Measurements from ENCODE around the gene ARHGAP24.
"Not testable (repeated sequence)": the region's sequence is repeated elsewhere in the genome, so short reads cannot be mapped to it uniquely, and the experiment has no call there.

Gene ARHGAP24

DNA sequence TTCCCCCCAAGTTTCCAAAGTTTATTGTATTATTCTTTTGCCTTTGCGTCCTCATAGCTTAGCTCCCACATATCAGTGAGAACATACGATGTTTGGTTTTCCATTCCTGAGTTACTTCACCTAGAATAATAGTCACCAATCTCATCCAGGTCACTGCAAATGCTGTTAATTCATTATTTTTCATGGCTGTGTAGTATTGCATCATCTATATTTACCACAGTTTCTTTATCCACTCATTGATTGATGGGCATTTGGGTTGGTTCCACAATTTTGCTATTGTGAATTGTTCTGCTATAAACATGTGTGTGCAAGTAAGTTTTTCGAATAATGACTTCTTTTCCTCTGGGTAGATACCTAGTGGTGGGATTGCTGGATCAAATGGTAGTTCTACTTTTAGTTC is 43.6 kb downstream of the ARHGAP24 start:
- not testable (repeated sequence) for DNase-seq (ENCODE audit: low read depth)

DNA sequence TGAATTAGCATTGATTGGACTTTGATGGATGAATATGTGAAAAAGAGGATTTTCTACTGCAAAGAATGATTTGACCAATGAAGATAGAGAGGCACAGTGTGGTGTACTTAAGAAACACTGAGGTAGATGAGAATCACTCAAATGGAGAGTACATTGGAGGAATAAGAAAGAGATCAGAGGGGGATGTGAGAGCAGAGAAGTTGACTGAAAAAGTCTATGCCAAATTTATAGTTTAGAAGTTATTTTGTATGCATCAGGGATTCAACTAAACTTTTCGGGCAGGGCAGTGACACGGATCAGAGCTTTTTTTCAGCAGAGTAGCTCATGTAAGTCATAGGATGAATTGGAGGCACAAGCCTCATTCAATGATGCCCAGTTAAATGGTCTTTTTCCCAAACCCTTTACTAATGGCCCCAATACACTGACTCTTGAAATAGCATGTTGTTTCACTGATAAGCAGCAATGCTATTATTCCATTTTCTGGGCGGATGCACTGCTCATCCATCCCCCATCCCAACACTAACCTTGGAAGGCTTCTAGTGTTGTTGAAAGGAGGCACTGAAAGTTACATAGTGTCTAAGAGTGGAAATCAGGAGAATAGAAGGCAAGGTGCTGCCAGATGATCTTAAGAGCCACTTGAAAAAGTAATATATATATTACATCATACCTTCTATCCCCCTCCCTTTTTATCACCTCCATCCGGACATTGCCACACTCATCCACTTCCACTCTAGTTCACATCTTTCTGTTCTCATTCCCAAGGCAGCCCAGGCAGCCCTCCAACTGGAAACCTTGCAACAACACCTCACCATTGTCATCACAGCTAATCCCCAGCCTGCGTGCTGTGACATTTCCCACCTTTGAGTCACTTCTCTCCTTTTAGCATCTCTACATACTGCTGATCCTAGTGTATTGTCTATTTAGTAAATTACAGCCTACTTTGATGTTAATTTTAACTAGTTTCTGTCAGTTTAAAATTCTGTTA is 46.1 kb downstream of the ARHGAP24 start:
- no peak for DNase-seq (ENCODE audit: low read depth)

DNA sequence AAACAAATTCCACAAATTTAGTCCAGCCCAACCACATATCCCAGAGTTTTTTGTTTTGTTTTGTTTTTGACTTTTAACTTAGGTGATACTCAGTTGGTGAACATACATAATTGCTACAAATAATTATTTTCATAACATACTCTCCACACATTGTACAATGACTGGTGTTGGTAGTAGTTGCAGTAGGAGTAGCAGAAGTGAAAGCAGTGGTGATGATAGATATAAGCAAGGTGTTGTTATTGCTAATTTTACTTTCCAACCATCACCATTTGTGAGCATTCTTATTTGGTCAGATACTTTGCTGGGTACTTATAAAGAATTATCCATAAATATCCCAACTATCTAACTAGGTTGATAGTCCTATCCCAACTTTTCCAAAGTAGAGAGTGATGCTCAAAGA is 47.3 kb downstream of the ARHGAP24 start:
- DNase-seq (ENCODE audit: low read depth): no peak

GRCh38 chr4:85522836-85523235 is 47.9 kb downstream of the ARHGAP24 start:
- DNase-seq (ENCODE audit: low read depth): no peak

DNA sequence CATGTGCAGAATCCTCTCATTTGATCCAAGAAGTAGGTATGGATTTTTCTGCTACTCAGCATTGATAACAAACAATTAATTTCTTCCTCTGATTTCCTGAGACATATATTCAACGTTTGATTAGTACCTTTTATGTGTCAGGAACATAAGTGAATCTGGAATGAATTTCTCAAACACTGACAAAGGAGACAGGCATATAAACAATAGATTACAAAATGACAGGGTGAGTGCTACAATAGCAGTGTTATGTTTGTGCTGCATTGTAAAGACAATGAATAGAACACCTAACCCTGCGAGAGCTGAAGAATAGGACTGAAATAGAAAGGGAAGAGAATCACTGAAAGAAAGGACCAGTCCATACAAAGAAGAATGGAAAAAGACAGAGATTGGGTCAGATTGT is 52.9 kb downstream of the ARHGAP24 start:
- DNase-seq (ENCODE audit: low read depth): no peak

GRCh38 chr4:85531560-85532341 is 56.8 kb downstream of the ARHGAP24 start:
- DNase-seq (ENCODE audit: low read depth): no peak

DNA sequence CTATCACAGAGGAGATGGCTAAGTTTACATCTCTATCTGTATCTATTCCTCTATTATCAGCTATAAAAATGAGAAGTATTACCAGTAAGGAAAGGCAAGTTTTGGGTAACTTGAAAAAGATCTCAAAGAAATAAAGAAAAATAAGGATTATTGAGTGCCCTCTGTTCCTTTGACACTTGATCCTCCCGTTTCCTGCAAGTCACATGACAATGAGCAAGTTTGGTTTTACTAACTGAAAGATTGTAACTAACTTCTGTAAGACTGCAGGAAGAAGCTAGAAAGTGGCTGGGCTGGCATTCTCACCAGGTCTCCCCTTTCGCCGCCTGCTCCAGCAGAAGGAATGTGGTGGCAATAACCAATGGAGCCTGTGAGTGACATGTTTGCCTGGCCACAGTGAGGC is 59.2 kb downstream of the ARHGAP24 start:
- DNase-seq (ENCODE audit: low read depth): no peak

DNA sequence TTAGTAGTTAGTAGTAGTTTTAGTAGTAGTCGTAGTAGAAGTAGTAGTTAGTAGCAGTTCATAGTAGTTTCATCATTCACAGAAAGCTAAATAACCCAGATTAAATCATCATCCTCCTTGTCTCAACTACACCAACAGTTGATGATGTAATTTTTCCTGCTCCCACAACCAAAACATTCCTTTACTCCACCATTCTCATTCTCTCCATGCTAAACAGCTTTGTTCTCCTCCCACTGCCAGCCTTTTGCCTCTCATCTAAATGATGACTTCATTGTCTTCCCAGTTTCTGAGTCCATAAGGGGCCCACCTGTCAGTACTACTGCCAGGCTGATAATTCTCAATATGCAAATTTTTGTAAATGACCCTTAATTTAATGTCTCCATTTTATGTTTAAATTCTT is 68.9 kb downstream of the ARHGAP24 start:
- DNase-seq (ENCODE audit: low read depth): no peak

DNA sequence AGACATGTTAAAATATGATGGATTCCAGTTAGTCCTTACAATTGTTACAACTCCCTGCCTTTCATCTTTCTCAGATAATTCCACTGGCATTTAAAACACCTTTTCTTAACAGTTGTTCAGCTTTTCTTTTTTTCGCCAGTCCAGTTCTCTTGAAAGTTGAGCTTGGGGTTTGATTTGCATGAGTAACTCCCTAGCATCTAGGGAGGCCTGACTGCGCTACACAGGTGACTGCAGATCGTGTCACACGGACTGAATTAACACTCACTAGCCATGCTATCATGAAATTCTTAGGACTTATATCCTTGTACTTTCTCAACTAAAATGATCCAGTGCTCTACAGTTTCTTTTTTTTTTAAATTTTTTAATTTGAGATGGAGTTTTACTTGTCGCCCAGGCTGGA is 69.8 kb downstream of the ARHGAP24 start:
- no peak for DNase-seq (ENCODE audit: low read depth)

DNA sequence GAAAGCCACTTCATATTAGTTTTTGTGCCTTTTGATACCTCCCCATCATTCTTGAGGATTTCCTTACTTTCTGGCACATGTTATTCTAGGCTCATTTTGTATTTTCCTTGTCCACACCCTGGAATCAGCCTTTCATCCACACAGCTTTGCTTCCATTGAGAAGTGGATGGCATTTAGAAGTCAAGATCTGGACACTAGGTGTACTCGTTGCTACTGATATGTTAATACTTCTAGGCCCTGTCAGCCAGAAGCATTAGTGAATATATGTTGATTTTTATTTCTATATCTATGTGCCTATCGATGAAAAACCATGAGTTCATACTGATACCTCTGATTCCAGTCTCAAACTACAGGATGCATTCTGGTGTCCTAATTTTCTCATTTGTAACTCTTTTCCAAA is 73.2 kb downstream of the ARHGAP24 start:
- DNase-seq (ENCODE audit: low read depth): no peak

DNA sequence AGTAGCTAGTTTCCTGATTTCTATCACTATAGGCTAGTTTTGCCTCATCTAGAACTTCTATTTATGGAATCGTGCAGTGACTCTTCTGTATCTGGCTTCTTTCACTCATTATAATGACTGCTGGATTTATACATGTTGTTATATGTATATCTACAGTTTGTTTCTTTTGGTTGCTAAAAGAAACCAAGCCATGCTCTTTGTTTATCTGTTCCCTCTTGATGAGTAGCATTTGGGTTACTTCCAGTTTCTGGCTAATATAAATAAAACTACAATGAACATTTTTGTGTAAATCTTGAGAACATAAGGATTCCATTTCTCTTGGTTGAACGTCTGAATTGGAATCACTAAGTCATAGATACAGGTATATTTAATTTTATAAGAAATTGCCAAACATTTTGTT is 73.9 kb downstream of the ARHGAP24 start:
- DNase-seq (ENCODE audit: low read depth): no peak

DNA sequence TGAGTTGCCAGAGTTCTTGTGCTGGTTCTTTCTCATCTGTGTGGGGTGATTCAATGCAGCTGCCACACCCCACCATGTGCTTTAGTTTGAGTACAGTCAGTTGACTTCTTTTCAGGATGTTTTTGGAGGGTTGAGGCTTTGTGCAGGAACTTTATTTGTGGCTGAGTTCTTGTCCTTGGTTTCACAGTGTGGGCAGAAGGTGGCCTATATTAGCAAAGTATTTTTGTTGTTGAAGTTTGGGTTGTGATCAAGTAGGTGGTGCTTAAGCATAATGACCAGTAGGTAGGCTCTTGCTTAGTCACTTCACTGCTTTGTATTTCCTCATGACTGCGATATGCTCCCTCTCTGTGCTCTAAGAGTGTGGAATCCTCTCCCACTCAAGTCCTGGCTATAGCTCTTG is 80.3 kb downstream of the ARHGAP24 start:
- no peak for DNase-seq (ENCODE audit: low read depth)

DNA sequence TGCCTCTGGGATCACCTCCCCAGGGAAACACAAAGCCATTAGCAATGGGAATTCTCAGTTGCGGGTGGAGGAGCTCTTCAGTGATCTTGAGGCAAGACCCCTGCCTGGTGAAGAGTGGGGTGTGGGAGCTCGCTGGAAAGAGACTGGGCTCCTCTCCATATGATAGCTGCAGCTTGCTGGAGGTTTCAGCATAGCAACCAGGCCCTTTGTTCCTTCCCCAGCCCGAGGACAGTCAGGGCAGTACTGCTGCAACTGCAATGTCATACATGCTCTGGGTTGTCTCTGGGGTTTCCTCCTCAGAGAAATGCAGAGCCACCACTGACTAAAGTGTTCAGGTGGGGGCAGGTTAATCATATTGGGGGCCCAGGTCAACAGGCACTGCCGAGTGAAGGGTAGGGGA is 81.3 kb downstream of the ARHGAP24 start:
- no peak for DNase-seq (ENCODE audit: low read depth)

GRCh38 chr4:85557016-85557901 is 82.3 kb downstream of the ARHGAP24 start:
- no peak for DNase-seq (ENCODE audit: low read depth)

DNA sequence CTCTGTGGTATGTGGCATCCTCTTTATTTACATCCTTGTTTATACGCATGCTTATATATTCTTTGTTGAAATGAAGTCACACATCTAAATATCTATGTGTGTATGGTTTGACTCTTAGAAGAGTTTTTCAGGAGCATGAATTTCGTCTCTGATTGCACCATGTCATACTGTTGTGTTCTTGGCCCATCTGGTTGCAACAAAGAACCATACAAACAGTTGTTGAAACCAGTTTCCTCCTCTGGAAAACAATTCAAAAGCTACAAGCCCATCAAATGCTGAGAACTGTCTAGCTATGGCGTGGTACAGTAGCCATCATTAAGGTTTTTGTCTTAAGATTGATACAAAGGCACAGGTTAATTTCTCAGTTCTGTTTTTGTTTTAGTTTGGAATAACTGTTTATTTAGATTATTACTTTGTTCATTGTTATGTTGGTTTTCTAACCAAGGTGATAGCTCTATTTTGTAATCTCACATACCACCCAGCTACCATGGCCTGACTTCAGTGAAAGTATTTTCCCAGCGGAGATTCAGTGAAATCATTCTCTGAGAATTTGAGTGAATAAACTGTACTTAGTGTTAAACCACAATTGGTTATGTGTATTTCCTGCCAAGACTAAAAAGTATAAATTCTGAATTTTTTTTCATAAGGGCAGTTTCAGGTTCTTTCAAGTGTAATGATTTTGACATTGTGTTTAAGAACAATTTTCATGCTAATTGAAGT is 91.0 kb downstream of the ARHGAP24 start:
- DNase-seq (ENCODE audit: low read depth): no peak

GRCh38 chr4:85569730-85570299 is 94.9 kb downstream of the ARHGAP24 start:
- DNase-seq (ENCODE audit: low read depth): no peak

DNA sequence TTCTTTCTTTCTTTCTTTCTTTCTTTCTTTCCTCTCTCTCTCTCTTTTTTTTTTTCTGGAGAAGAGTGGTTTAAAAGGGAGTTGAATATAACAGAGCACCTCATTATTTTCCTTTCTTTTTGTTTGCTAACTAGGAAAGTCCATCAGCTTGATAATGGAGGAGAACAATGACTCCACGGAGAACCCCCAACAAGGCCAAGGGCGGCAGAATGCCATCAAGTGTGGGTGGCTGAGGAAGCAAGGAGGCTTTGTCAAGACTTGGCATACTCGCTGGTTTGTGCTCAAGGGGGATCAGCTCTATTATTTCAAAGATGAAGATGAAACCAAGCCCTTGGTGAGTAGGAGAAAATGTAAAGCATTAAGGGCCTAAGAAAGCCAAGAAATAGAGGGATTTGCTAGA is 95.4 kb downstream of the ARHGAP24 start:
- DNase-seq (ENCODE audit: low read depth): no peak

GRCh38 chr4:85571008-85571407 is 96.1 kb downstream of the ARHGAP24 start:
- no peak for DNase-seq (ENCODE audit: low read depth)

- DNase-seq (ENCODE audit: low read depth): no peak
These were observed 98.3 kb downstream of the ARHGAP24 start for GRCh38 chr4:85573270-85573669.

DNA sequence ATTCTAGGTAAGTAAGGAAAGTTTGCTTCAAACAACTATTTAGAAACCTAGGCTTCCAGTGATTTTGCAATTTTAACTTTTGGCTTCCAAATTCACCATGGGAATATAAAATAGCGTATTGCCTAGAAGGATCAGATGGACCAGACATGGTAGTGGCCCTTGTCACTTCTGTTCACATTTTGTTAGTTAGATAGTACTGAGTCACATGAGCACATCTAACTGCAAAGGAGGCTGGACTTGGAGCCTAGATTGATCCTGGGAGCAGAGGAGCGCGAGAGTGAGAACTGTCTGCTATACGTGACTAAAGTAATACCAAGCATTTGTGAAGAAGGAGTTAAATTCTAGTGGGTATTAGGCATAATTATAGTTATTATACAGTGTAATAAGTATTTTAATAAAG is 102.4 kb downstream of the ARHGAP24 start:
- DNase-seq (ENCODE audit: low read depth): no peak

- no peak for DNase-seq (ENCODE audit: low read depth)
These were observed 105.0 kb downstream of the ARHGAP24 start for GRCh38 chr4:85579942-85580341.
